ENCODE measurements around the gene ILKAP.
A peak's percentile ranks its signal among the peaks of the same experiment; 100 is the strongest.
"Not testable (repeated sequence)": the region's sequence is repeated elsewhere in the genome, so short reads cannot be mapped to it uniquely, and the experiment has no call there.

Gene ILKAP

DNA sequence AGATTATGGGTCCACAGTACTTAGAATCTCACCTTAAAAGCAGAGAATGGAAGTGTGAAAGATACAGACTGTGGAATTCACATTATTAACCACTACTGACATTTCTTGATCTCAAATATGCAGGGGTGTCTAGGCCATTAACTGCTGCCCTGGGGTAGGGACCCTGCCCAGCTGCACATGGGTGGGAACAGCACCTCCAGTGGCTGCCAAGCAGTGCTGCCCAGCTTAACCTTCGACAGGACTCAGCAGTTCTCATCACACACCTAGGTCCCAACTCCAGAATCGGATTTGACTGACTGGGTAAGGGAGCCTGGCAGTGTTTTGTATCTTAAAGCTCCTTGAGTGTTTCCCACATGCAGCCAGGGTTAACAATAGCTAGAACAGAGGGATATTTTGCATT, 29.8 kb downstream of the ILKAP start:
- peaks cover 5% of the 10 kb centered on the region for H3K4me1 ChIP-seq (ENCODE audit: low read depth, poor library complexity, severe bottlenecking)
- H2AFZ ChIP-seq (ENCODE audit: low read depth), result no peak overlapping the region
- H3K9ac ChIP-seq, result no peak overlapping the region
- H3K27ac ChIP-seq, result no peak overlapping the region
- no peaks in the 10 kb centered on the region for H3K36me3 ChIP-seq (ENCODE audit: insufficient read depth)
- no peaks in the 10 kb centered on the region for H3K27me3 ChIP-seq (ENCODE audit: insufficient read depth, low read depth)
- no peaks in the 10 kb centered on the region for H3K79me2 ChIP-seq (ENCODE audit: insufficient read depth, low read depth)
- no peak overlapping the region for H3K4me2 ChIP-seq
- no peak overlapping the region for H3K4me3 ChIP-seq (IDR thresholded peaks at IDR 0.05; ENCODE audit: insufficient read depth, low read depth, low read length)
- TF ChIP-seq, protein P1, sequence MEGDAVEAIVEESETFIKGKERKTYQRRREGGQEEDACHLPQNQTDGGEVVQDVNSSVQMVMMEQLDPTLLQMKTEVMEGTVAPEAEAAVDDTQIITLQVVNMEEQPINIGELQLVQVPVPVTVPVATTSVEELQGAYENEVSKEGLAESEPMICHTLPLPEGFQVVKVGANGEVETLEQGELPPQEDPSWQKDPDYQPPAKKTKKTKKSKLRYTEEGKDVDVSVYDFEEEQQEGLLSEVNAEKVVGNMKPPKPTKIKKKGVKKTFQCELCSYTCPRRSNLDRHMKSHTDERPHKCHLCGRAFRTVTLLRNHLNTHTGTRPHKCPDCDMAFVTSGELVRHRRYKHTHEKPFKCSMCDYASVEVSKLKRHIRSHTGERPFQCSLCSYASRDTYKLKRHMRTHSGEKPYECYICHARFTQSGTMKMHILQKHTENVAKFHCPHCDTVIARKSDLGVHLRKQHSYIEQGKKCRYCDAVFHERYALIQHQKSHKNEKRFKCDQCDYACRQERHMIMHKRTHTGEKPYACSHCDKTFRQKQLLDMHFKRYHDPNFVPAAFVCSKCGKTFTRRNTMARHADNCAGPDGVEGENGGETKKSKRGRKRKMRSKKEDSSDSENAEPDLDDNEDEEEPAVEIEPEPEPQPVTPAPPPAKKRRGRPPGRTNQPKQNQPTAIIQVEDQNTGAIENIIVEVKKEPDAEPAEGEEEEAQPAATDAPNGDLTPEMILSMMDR (conservative IDR thresholded peaks at IDR 0.05; ENCODE audit: low read depth, low read length), result peak; percentile 27; the same call in 1 of the 2 replicates
- H4K20me1 ChIP-seq (ENCODE audit: insufficient read depth), result no peaks in the 10 kb centered on the region

DNA sequence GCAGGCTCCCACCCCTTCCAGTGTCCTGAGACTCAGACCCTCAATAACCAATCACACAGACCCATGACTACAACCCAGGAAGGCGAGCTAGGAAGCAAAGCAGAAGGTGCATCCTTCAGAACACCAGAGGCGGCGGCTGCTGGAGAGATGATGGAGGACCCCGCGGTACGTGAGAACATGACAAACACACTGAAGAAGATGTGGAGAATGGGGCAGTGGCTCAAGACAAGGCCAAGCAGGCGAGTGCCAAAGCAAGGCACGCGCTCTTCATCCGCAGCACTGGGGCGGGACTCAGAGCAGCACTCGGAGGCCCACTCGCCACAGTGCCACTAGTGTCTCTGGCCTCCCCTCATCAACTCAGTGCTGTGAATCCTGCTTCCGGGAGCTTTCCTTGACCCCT, 31.1 kb downstream of the ILKAP start:
- Histone ChIP-seq H2AFZ (ENCODE audit: low read depth) (no peak overlapping the region), H3K27ac (no peak overlapping the region), H3K4me3 (IDR thresholded peaks at IDR 0.05; ENCODE audit: insufficient read depth, low read depth, low read length) (no peak overlapping the region), H4K20me1 (ENCODE audit: insufficient read depth) (no peaks in the 10 kb centered on the region), H3K4me2 (no peak overlapping the region), H3K79me2 (ENCODE audit: insufficient read depth, low read depth) (no peaks in the 10 kb centered on the region), H3K9ac (no peak overlapping the region), H3K36me3 (ENCODE audit: insufficient read depth) (no peaks in the 10 kb centered on the region), H3K27me3 (ENCODE audit: insufficient read depth, low read depth) (no peaks in the 10 kb centered on the region), H3K4me1 (ENCODE audit: low read depth, poor library complexity, severe bottlenecking) (peaks cover 5% of the 10 kb centered on the region)
- TF ChIP-seq, protein P1 (conservative IDR thresholded peaks at IDR 0.05; ENCODE audit: low read depth, low read length), result no peak

DNA sequence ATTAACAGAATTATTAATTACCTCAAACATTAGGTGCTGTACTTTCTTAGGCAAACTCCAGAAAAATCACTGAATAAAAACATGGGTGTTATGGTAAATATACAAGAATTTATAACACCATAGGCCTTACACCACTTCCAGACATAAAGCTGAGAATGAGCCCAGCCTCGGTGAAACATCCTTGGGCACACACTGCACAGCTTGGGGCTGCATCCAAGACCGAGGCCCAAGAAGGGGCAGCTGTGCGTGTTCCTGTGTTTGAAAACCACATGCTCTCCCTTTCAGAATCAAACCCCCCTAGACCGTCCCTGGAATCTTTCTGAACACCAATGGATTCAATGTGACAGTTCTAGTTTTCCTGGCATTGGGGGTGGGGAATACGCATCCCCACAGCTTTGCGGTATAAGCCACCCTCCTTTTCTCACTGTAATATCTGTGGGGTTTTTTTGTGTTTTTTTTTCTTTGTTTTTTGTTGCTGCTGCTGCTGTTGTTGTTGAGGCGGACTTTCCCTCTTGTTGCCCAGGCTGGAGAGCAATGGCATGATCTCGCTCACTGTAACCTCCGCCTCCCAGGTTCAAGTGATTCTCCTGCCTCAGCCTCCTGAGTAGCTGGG, 31.8 kb downstream of the ILKAP start:
- no peak overlapping the region for H3K4me3 ChIP-seq (IDR thresholded peaks at IDR 0.05; ENCODE audit: insufficient read depth, low read depth, low read length)
- no peaks in the 10 kb centered on the region for H4K20me1 ChIP-seq (ENCODE audit: insufficient read depth)
- H3K9ac ChIP-seq, result no peak overlapping the region
- TF ChIP-seq, protein P1 (conservative IDR thresholded peaks at IDR 0.05; ENCODE audit: low read depth, low read length), result no peak
- H3K4me2 ChIP-seq, result no peak overlapping the region
- peaks cover 5% of the 10 kb centered on the region for H3K4me1 ChIP-seq (ENCODE audit: low read depth, poor library complexity, severe bottlenecking)
- H3K79me2 ChIP-seq (ENCODE audit: insufficient read depth, low read depth), result no peaks in the 10 kb centered on the region
- H3K36me3 ChIP-seq (ENCODE audit: insufficient read depth), result no peaks in the 10 kb centered on the region
- H3K27ac ChIP-seq, result no peak overlapping the region
- no peak overlapping the region for H2AFZ ChIP-seq (ENCODE audit: low read depth)
- no peaks in the 10 kb centered on the region for H3K27me3 ChIP-seq (ENCODE audit: insufficient read depth, low read depth)

DNA sequence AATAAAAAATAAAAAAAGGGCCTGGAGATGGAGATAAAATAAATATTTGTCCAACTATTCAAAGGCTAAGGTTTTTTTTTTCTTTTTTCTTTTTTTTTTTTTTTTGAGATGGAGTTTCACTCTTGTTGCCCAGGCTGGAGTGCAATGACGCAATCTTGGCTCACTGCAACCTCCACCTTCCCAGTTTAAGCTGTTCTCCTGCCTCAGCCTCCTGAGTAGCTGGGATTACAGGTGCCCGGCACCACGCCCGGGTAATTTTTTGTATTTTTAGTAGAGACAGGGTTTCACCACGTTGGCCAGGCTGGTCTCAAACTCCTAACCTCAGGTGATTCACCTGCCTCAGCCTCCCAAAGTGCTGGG, 32.4 kb downstream of the ILKAP start:
- not testable (repeated sequence) for H3K4me1 ChIP-seq (ENCODE audit: low read depth, poor library complexity, severe bottlenecking)

DNA sequence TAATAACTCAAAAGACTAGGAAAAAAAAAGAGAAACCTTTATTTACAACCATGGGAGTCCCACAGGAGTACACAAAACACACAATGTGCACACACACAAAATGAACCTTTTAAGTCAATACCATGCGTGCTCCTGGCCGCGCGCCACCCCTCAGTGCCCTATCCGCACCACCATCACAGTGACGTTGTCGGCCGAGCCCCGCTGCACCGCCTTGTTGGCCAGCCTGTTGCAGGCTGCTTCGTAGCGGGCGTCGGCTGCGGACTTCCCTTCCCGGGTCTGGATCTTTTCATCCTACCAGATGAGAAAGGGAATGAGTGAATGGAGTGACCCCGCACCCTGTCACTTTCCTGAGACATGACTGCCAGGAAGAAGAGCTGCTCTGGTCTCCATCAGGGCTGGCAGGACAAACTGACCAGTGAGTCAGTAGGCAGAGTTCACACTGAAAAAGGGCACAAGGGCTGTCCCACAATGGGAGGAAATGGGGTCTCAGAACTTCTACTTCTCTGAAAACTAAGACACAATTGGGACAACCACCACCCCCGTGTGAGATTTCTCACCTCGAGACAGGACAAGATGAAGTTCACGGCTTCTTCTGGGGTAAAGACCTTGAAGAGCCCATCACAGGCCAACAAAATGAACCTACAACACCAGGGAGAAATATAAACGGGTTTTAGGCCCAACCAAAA, 33.0 kb downstream of the ILKAP start:
- Histone ChIP-seq H4K20me1 (ENCODE audit: insufficient read depth) (no peaks in the 10 kb centered on the region), H3K27me3 (ENCODE audit: insufficient read depth, low read depth) (no peaks in the 10 kb centered on the region), H2AFZ (ENCODE audit: low read depth) (no peak overlapping the region), H3K4me2 (no peak overlapping the region), H3K27ac (no peak overlapping the region), H3K79me2 (ENCODE audit: insufficient read depth, low read depth) (no peaks in the 10 kb centered on the region), H3K36me3 (ENCODE audit: insufficient read depth) (no peaks in the 10 kb centered on the region), H3K9ac (no peak overlapping the region), H3K4me3 (IDR thresholded peaks at IDR 0.05; ENCODE audit: insufficient read depth, low read depth, low read length) (no peak overlapping the region), H3K4me1 (ENCODE audit: low read depth, poor library complexity, severe bottlenecking) (peaks cover 5% of the 10 kb centered on the region)
- TF ChIP-seq, protein P1 (conservative IDR thresholded peaks at IDR 0.05; ENCODE audit: low read depth, low read length), result no peak

More for the DNA sequence above, 32.4 kb downstream of the ILKAP start:
- H3K4me2 ChIP-seq; H3K4me3 ChIP-seq (IDR thresholded peaks at IDR 0.05; ENCODE audit: insufficient read depth, low read depth, low read length); H3K9ac ChIP-seq; H4K20me1 ChIP-seq (ENCODE audit: insufficient read depth); H3K79me2 ChIP-seq (ENCODE audit: insufficient read depth, low read depth); H3K27me3 ChIP-seq (ENCODE audit: insufficient read depth, low read depth); H2AFZ ChIP-seq (ENCODE audit: low read depth); H3K36me3 ChIP-seq (ENCODE audit: insufficient read depth); H3K27ac ChIP-seq: not testable (repeated sequence)
